ENCODE data around the gene SHH.

DNA sequence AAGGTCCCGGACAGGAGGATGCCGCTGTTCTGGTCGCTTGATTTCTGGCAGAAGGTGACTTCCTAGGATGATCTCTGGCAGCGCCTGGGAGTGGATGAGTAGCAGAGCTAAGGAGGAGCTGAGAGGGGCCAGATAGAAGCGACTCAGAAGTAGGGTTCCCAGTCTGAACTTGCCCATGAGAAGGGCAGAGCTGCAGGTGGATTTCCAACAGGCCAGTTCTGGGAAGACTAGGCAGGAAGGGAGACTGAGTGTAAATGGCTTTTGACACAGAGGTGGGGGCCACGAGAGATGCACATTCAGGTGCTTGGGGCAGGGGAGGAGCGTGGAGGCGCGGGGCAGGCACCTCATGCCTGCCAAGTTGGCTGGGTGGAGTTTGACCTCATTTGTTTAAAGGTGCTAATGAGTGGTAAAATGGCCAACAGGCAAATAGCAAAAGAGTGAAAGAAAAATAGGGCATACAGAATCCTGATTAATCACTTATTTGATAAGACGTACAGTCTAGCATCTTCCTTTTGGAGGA is 58.8 kb downstream of the SHH start:
- TF ChIP-seq POLR2A (IDR thresholded peaks at IDR 0.05) (no peak), CTCF (IDR thresholded peaks at IDR 0.05) (no peak)
